Esophagus muscularis mucosa (tissue), 3 donors: Measurements from ENCODE around the gene SLC2A11.

Source experiments
- POLR2AphosphoS5 ChIP-seq, 2 donors: sonication (generic); formaldehyde crosslinking; IDR thresholded peaks; one replicate each; pipeline ENCODE4 v1.6.1; 2017; ENCODE audit warnings: antibody characterized with exemption in 2 of 2
- TF ChIP-seq, protein P1 (sequence below), 3 experiments: fragments of 200-600 bp in 2 of 3; fragments of 450-650 bp in 1 of 3; sonication (generic) in 2 of 3; IDR thresholded peaks; one replicate each; pipeline ENCODE4 v1.5.1; 2017 to 2019; ENCODE audit warnings: antibody characterized with exemption in 3 of 3, mild to moderate bottlenecking in 2 of 3, moderate library complexity in 1 of 3

DNA sequence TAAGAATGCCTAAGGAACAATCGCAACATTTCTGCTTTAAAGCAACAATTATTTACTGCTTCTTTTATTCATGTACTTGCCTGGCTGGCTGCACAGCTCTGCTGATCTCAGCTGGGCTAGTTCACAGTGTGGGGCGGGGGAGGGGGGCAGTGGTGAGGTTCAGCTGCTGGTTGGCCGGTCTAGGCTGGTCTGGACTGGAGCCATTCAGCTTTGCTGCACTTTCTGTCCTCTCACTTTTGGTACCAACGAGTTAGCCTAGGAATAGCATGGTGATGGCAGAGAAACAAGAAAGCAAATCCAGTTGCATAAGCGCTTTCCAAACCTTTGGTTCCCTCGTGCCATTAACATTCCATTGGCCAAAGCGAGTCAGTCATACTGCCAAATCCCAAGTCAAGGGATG is 20.5 kb downstream of the SLC2A11 start:
- TF ChIP-seq POLR2AphosphoS5 (IDR thresholded peaks at IDR 0.05) = no peak
- TF ChIP-seq, protein P1, sequence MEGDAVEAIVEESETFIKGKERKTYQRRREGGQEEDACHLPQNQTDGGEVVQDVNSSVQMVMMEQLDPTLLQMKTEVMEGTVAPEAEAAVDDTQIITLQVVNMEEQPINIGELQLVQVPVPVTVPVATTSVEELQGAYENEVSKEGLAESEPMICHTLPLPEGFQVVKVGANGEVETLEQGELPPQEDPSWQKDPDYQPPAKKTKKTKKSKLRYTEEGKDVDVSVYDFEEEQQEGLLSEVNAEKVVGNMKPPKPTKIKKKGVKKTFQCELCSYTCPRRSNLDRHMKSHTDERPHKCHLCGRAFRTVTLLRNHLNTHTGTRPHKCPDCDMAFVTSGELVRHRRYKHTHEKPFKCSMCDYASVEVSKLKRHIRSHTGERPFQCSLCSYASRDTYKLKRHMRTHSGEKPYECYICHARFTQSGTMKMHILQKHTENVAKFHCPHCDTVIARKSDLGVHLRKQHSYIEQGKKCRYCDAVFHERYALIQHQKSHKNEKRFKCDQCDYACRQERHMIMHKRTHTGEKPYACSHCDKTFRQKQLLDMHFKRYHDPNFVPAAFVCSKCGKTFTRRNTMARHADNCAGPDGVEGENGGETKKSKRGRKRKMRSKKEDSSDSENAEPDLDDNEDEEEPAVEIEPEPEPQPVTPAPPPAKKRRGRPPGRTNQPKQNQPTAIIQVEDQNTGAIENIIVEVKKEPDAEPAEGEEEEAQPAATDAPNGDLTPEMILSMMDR (IDR thresholded peaks at IDR 0.05) = no peak
